ENCODE results near the gene DOCK2. TPM values are rescaled to one million over a fixed set of nuclear protein-coding genes. Genes with fewer than 3 reads are reported as not detected.

The DOCK2 gene
- total and polyA plus RNA-seq, 3 donors from 2014 or later, result 6.8 to 8.9 (median 7.3) TPM

- TF ChIP-seq CTCF (IDR thresholded peaks at IDR 0.05), result no peak
- TF ChIP-seq POLR2A (IDR thresholded peaks at IDR 0.05), result no peak
- H3K27ac ChIP-seq, result no peak overlapping the region
- no peak for DNase-seq
- H3K9me3 ChIP-seq, result no peaks in the 10 kb centered on the region
- peaks cover 7% of the 10 kb centered on the region for H3K4me1 ChIP-seq
- H3K36me3 ChIP-seq (ENCODE audit: low read depth, missing control alignments), result no peaks in the 10 kb centered on the region
- WGBS, 2 donors, result 91% methylated on average over 3 of the region's 3 CpGs
- intact Hi-C loops (cut with DNase I; ENCODE audit: low total_unique reads), result no loop called here
- no peaks in the 10 kb centered on the region for H3K27me3 ChIP-seq
- no peak overlapping the region for H3K4me3 ChIP-seq
Observed at GRCh38 chr5:169646856-169647255, 9.8 kb downstream of the DOCK2 start.

- no peak overlapping the region for H3K4me3 ChIP-seq
- H3K27me3 ChIP-seq, result no peaks in the 10 kb centered on the region
- no peaks in the 10 kb centered on the region for H3K36me3 ChIP-seq (ENCODE audit: low read depth, missing control alignments)
- DNase-seq, result no peak
- no peaks in the 10 kb centered on the region for H3K9me3 ChIP-seq
- intact Hi-C loops (cut with DNase I; ENCODE audit: low total_unique reads), result no loop called here
- H3K4me1 ChIP-seq, result peaks cover 14% of the 10 kb centered on the region
- TF ChIP-seq POLR2A (IDR thresholded peaks at IDR 0.05), result no peak
- TF ChIP-seq CTCF (IDR thresholded peaks at IDR 0.05), result no peak
- WGBS, 2 donors, result 25 to 62% methylated on average over 1 of the region's 1 CpG
- H3K27ac ChIP-seq, result no peak overlapping the region
Observed at GRCh38 chr5:169647566-169647965, 10.5 kb downstream of the DOCK2 start.

DNA sequence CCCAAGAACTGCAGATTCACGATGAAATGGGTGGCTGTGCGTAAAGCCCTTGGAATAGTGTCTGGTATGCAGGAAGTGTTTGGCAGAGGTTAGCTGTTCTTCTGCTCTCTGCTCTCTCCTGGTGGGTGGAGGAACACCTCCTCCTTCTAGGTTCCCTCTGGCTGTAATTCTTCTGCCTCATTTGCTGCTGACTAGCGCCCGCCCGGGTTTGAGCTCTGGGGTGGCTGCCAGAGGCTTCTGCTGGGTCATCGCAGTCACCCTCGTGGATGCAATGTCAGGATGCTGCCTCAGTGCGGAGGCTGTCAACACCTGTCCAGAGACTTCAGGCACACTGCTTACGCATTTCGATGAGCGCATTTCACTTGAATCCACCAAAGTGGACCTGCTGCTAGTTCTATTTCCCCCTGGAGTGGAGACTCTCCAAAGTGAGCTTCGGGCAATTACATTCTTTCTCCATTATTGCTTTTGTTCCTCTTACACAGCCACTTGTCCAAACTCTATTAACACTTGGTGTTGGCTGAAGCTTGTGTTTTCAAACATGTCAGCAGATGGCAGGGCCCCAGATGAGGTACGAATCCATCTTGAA lies 11.7 kb downstream of the DOCK2 start:
- H3K4me3 ChIP-seq, result no peak overlapping the region
- H3K4me1 ChIP-seq, result peaks cover 14% of the 10 kb centered on the region
- WGBS, 2 donors, result 72 to 81% methylated on average over 13 of the region's 13 CpGs
- no peaks in the 10 kb centered on the region for H3K36me3 ChIP-seq (ENCODE audit: low read depth, missing control alignments)
- DNase-seq, result no peak
- H3K9me3 ChIP-seq, result no peaks in the 10 kb centered on the region
- TF ChIP-seq CTCF (IDR thresholded peaks at IDR 0.05) (no peak), POLR2A (IDR thresholded peaks at IDR 0.05) (no peak)
- H3K27me3 ChIP-seq, result no peaks in the 10 kb centered on the region
- H3K27ac ChIP-seq, result no peak overlapping the region
- intact Hi-C loops (cut with DNase I; ENCODE audit: low total_unique reads), result no loop called here

GRCh38 chr5:169649486-169649885 lies 12.4 kb downstream of the DOCK2 start:
- TF ChIP-seq CTCF (IDR thresholded peaks at IDR 0.05) (no peak), POLR2A (IDR thresholded peaks at IDR 0.05) (no peak)
- H3K36me3 ChIP-seq (ENCODE audit: low read depth, missing control alignments), result no peaks in the 10 kb centered on the region
- DNase-seq, result no peak
- H3K9me3 ChIP-seq, result no peaks in the 10 kb centered on the region
- H3K4me1 ChIP-seq, result peaks cover 14% of the 10 kb centered on the region
- H3K27me3 ChIP-seq, result no peaks in the 10 kb centered on the region
- H3K4me3 ChIP-seq, result no peak overlapping the region
- intact Hi-C loops (cut with DNase I; ENCODE audit: low total_unique reads), result no loop called here
- 81 to 86% methylated on average over 7 of the region's 7 CpGs for WGBS, 2 donors
- no peak overlapping the region for H3K27ac ChIP-seq

GRCh38 chr5:169650701-169651331 lies 13.7 kb downstream of the DOCK2 start:
- Histone ChIP-seq H3K27me3 (no peaks in the 10 kb centered on the region), H3K4me1 (peaks cover 14% of the 10 kb centered on the region), H3K36me3 (ENCODE audit: low read depth, missing control alignments) (no peaks in the 10 kb centered on the region), H3K9me3 (no peaks in the 10 kb centered on the region), H3K27ac (no peak overlapping the region), H3K4me3 (no peak overlapping the region)
- TF ChIP-seq CTCF (IDR thresholded peaks at IDR 0.05) (no peak), POLR2A (IDR thresholded peaks at IDR 0.05) (no peak)
- 76 to 80% methylated on average over 5 of the region's 5 CpGs for WGBS, 2 donors
- no peak for DNase-seq
- intact Hi-C loops (cut with DNase I; ENCODE audit: low total_unique reads), result no loop called here
